HL-60 (cell line): ENCODE measurements around the gene PRELP.

Experiments
- CTCF ChIP-seq: IDR thresholded peaks from one replicate; pipeline ENCODE4 v1.5.1; 2011; ENCODE audit warnings: low read length, control low read depth, inconsistent platforms; ENCODE audit not compliant: insufficient read depth
- POLR2AphosphoS5 ChIP-seq: IDR thresholded peaks from 2 replicates; pipeline ENCODE4 v1.6.1; 2012; ENCODE audit warnings: low read depth
- REST ChIP-seq: IDR thresholded peaks from 2 replicates; pipeline ENCODE4 v1.6.1; 2012; ENCODE audit warnings: low read depth; ENCODE audit not compliant: insufficient replicate concordance
- SPI1 ChIP-seq: IDR thresholded peaks from 2 replicates; pipeline ENCODE4 v1.6.1; 2012; ENCODE audit warnings: low read depth, mild to moderate bottlenecking, borderline replicate concordance

GRCh38 chr1:203536575-203536974, 61.0 kb downstream of the PRELP start:
- TF ChIP-seq POLR2AphosphoS5: no peak
- TF ChIP-seq CTCF: no peak
- no peak for TF ChIP-seq SPI1
- no peak for TF ChIP-seq REST
